ENCODE results near the gene PTPRJ.

Gene PTPRJ

GRCh38 chr11:47971501-47971900 lies 8.9 kb upstream of the PTPRJ start:
- H3K27ac ChIP-seq = no peak overlapping the region
- ChIA-PET POLR2A (ENCODE audit: low non-redundant PET) (no interaction called here), CTCF (interaction anchor here (0.9 kb wide), 1 partner anchor 138 kb away, joined by 6 read pairs; no protein-coding TSS in a partner anchor)
- no peak for TF ChIP-seq CTCF (conservative IDR thresholded peaks at IDR 0.05; ENCODE audit: low read depth)
- DNase-seq (ENCODE audit: low spot score) = no peak

- no peak for TF ChIP-seq CTCF (conservative IDR thresholded peaks at IDR 0.05; ENCODE audit: low read depth)
- no peak overlapping the region for H3K27ac ChIP-seq
- DNase-seq (ENCODE audit: low spot score) = no peak
- CTCF ChIA-PET = no interaction called here
- POLR2A ChIA-PET (ENCODE audit: low non-redundant PET) = no interaction called here
Measured at GRCh38 chr11:47973173-47973572, 7.2 kb upstream of the PTPRJ start.

GRCh38 chr11:47976931-47977330 lies 3.4 kb upstream of the PTPRJ start:
- no peak for DNase-seq (ENCODE audit: low spot score)
- H3K27ac ChIP-seq = no peak overlapping the region
- ChIA-PET CTCF (no interaction called here), POLR2A (ENCODE audit: low non-redundant PET) (no interaction called here)
- no peak for TF ChIP-seq CTCF (conservative IDR thresholded peaks at IDR 0.05; ENCODE audit: low read depth)

GRCh38 chr11:47977623-47978022 lies 2.7 kb upstream of the PTPRJ start:
- POLR2A ChIA-PET (ENCODE audit: low non-redundant PET) = no interaction called here
- no peak for DNase-seq (ENCODE audit: low spot score)
- CTCF ChIA-PET = interaction anchor here (0.6 to 1.0 kb wide), 2 partner anchors 66 to 132 kb away, joined by 3 to 5 read pairs; no protein-coding TSS in a partner anchor

GRCh38 chr11:47979378-47980087 lies 826 bp upstream of the PTPRJ start:
- POLR2A ChIA-PET (ENCODE audit: low non-redundant PET) = no interaction called here
- CTCF ChIA-PET = interaction anchor here (0.6 to 1.3 kb wide), 4 partner anchors 9 to 130 kb away, joined by 3 to 4 read pairs (median 3); no protein-coding TSS in a partner anchor
- no peak overlapping the region for H3K27ac ChIP-seq
- no peak for TF ChIP-seq CTCF (conservative IDR thresholded peaks at IDR 0.05; ENCODE audit: low read depth)
- DNase-seq (ENCODE audit: low spot score) = no peak

More at GRCh38 chr11:47977623-47978022, 2.7 kb upstream of the PTPRJ start:
- no peak overlapping the region for H3K27ac ChIP-seq
- TF ChIP-seq CTCF (conservative IDR thresholded peaks at IDR 0.05; ENCODE audit: low read depth) = no peak

GRCh38 chr11:47980907-47981621 lies 705 bp downstream of the PTPRJ start:
- no peak overlapping the region for H3K27ac ChIP-seq
- CTCF ChIA-PET = no interaction called here
- peak; percentile 43 for DNase-seq (ENCODE audit: low spot score)
- POLR2A ChIA-PET (ENCODE audit: low non-redundant PET) = no interaction called here
- no peak for TF ChIP-seq CTCF (conservative IDR thresholded peaks at IDR 0.05; ENCODE audit: low read depth)
